ENCODE measurements around the gene PAQR9. TPM values are rescaled to one million over a fixed set of nuclear protein-coding genes. Genes with fewer than 3 reads are reported as not detected.
"Not testable (repeated sequence)": the region's sequence is repeated elsewhere in the genome, so short reads cannot be mapped to it uniquely, and the experiment has no call there.

The PAQR9 gene, protein sequence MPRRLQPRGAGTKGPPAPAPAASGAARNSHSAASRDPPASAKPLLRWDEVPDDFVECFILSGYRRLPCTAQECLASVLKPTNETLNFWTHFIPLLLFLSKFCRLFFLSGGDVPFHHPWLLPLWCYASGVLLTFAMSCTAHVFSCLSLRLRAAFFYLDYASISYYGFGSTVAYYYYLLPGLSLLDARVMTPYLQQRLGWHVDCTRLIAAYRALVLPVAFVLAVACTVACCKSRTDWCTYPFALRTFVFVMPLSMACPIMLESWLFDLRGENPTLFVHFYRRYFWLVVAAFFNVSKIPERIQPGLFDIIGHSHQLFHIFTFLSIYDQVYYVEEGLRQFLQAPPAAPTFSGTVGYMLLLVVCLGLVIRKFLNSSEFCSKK
- 11.5 TPM for total RNA-seq

DNA sequence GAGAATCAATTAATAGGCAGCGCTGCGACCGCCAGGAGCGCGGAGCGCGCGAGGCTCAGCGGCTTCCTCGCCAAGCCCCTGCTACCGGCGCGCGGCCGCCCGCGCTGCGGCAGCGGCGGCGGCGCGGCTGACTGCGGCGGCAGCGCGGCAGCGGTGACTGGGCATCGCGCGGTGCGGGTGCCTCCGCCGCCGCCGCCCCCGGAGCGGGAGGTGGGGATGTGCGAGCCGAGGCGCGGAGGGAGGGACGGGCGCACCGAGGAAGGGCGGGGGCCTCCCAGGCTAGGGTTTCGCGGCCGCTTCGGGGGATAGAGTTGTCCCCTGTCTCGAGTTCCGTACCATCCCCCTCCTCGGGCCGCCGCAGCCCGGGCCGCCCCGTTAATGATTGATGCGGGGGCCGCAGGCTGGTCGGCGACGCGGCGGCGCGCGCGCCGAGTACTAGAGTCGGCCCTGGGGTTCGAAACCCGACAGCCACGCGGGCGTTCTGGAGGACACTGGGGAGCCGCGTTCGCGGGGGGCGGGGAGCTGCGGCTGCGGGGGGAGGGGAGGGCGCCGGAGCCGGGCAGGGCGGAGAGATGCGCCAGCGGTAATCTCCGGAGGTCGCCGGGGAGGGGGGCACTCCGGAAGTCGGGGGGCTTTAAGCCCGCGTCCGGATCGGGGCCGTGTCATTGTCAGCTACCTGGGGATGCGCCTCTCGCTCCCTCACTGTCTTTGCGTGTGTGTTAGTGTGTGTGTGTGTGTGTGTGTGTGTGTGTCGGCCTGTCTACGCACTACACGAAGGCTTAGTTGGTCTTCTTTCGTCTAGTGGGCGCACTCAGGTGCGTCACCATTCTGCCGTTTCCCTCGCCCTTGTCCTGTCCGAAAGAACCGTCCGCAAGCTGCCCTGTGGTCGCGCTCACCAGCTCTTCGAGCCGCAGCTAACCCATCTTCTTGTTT, at the start of gene PAQR9:
PAQR9 (minus strand) TSS at position 159 of the 933 bp plus-strand sequence. CDS start 338 bp downstream, outside the sequence.
- peak; percentile 78 for DNase-seq (ENCODE audit: low spot score)
- ATAC-seq = peak; percentile 71

DNA sequence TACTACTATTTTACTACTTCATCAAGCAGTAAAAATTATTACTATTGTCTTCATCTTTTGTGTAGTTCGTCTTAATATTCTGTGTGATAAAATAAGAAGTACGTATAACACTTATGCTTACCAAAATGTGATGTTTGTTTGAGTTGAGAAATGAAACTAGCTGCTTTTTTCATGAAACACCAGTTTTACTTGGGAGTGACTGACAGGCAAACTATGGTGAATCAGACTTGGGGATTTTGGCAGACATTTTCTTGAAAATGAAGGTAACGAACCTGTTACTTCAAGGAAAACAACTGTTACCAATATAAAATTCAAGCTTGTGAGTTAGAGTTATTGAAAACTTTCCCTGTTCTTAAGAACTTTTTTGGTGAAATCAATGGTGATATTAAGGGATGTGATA, 48.2 kb upstream of the PAQR9 start:
- DNase-seq (ENCODE audit: low spot score) (no peak), ATAC-seq (no peak)

DNA sequence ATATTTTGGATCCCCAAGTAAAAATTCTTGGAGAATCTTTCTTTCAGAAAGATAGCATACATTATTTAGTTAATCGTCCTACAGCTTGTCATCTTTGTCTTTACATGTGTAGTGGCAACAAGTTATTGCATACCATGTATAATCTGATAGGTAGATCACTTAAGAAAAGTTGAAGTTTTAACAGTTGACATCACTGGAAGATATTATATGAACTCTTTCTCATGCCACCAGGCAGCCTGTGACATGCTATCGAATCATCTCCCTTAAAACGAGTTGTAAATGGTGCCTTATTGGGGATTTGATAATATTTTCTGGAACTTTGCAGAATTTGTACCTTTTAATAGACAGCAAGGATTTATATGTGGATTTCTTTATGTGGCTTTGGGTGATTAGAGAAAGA, 46.5 kb upstream of the PAQR9 start:
- ATAC-seq (no peak), DNase-seq (ENCODE audit: low spot score) (no peak)

DNA sequence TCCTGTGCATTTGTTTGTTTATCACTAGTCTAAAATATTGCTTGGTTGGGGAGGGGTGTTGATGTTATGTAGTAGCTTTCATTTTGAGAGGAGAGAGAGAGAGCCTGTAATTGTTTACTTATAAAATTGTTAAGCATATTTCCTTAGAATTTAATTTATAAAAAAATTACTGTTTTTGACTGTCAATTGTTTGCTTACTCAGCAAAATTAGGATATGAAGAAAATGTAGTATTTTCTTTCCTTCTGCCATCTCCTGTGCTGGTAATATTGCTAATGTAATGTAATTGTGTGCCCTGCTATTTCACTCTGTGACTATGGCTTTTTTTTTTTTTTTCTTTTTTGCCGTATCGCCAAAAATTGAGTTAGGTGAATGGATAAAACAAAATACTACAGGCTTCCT, 41.3 kb upstream of the PAQR9 start:
- DNase-seq (ENCODE audit: low spot score) (no peak), ATAC-seq (no peak)

DNA sequence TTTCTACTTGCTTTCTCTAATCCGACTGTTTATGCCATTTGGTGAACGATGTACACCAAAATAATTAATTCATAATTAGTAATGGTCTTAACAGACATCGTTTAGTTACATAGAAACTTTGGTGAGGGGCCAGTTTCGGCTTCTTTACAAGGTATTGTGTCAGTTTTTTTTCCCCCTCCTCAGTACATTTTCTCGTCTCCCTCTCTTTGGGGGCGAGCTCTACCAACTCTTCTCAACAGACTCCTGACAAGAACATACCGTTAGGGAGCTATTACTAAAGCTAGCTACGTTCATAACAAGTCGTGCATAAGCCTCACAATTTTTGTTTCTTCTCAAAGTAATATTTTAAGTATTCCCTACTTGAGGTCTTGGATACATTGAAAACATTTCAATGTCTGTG, 39.3 kb upstream of the PAQR9 start:
- no peak for ATAC-seq
- no peak for DNase-seq (ENCODE audit: low spot score)

DNA sequence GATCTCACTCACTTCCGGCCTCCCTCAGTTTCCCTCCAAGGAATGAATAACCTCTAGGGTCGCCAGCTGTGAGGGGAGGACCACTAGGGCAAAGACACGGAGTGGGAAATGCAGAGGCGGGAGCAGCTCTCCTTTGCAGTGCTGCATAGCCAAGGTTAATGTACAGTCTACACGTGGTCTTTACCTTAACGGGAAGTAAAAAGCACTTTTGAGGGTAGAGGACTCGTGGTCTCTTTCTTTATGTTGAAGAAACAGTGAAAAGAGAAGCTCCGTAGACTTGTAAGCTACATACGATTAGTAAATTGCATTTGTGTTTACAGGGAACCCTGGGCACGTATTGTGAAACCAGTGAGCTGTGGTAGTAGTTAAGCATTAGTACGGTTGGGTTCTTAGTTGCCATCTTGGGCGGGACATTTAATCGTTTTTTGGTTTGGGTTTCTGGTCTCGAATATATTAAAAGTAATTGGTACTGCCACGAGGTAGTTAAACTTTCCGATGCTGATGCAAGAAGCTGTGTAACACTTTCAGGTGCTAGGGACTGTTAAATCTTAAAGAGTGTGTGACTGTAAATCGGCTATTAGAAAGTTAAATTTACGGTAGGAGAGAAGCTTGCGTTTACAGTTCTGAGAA, 38.7 kb upstream of the PAQR9 start:
- DNase-seq (ENCODE audit: low spot score) = no peak

DNA sequence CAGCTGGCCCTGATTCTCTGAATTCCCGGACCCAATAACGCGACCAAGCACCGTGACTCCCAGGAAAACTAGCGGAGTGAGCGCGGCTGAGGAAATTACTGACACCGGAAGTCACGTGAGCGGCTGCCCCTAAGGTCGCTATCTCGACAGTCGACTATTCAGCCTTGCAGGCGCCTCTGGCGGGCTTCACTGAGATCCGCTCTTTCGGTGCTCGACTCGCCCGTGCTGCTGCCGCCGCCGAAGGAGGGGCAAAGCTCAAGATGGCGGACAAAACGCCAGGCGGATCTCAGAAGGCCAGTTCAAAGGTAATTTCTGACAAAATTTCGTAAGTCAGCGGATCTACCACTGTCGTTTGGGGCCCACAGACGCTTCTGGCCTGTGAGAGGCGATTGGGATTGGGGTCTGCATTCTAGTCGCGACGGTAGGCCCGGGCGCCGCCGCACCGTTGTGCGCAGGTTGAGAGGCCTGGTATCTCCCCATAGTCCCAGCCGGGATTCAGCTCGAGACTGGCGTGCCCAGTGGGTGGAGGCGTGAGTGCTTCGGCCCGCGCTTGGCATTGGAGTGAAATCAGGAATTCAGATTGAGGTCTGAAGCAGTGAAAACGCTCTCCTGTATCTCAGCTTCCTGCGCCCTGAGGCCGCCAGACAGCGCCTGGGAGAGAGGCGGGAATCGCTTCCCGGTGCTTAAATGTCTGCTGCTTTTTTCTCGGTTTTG, 38.1 kb upstream of the PAQR9 start, which contains the start of gene U2SURP:
U2SURP (plus strand) TSS at position 202 of the 714 bp plus-strand sequence; CDS start at position 261, 59 bp downstream.
- peak; percentile 96 for ATAC-seq

More for the DNA sequence above, 38.7 kb upstream of the PAQR9 start:
- ATAC-seq = peak; percentile 43

DNA sequence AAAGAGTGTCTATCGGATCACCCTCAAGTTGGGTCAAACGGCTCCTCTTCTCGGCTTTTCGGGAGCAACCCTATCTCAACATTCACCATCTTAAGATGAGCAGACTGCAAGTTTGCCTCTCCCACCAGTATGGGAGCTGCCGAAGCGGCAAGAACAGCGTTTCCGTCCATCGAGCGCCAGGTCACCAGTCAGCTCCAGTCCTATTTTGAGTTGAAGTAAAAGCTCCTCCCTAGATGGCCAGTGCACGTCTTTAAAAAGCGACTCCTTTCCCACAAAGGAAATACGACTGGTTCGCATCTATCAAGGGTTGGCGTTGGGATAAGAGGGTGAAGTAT, 37.5 kb upstream of the PAQR9 start:
- no peak for DNase-seq (ENCODE audit: low spot score)
- peak; percentile 64 for ATAC-seq

More for the DNA sequence above, 38.1 kb upstream of the PAQR9 start, which contains the start of gene U2SURP:
- DNase-seq (ENCODE audit: low spot score) = peak; percentile 97

DNA sequence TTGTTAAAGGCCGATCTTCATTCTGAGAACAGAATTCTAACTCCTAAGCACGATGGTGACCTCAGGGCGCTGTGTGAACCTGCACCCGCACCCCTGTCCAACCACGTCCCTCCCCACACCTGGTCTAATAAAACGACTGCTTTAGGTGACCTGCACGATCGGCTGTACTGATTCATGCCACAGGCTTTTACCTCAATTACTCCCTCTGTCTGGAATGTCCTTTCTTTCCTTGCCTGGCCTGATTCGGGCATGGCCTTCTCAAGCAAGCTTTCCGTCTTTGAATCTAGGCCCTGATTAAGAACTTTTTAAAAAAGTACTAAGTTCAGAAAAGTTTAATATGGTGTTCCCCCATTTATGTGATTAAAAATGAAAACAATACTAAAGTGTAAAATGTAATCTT, 37.1 kb upstream of the PAQR9 start:
- DNase-seq (ENCODE audit: low spot score) (no peak), ATAC-seq (no peak)

DNA sequence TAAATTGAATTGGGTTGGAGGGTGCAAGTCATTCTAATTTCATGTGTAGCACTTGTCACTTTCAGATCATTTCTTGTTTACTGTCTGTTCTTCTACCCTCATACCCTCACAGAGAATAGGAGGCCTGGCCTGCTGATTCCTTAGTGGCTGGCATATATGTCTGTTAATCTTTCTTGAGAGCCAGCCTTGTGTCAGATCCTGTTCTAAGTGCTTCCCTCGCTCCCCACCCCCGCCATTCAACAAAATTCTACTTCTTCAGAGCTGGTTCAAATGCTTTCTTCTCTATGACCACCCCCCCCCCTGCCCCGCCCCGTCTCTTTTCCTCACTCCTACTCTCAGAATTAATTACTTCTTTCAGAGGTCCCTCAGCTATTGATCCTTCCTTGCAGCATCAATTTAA, 36.4 kb upstream of the PAQR9 start:
- ATAC-seq = no peak
- no peak for DNase-seq (ENCODE audit: low spot score)

DNA sequence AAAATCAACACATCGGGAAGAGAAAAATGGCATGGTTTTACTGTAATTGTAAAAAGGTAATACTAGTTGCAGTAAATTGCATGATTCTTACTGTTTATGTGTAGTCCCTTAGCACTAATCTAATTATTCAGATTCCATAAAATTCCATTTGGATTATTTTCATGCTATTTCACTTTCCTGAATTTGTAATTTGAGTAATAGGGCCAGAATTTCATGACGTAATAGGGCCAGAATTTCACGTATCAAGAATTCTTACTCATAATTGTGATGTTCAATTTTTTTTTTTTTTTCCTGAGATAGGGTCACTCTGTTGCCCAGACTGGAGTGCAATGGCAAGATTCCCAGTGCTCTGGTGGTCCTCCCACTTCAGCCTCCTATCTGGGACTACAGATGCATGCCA, 35.0 kb upstream of the PAQR9 start:
- ATAC-seq = no peak
- no peak for DNase-seq (ENCODE audit: low spot score)

DNA sequence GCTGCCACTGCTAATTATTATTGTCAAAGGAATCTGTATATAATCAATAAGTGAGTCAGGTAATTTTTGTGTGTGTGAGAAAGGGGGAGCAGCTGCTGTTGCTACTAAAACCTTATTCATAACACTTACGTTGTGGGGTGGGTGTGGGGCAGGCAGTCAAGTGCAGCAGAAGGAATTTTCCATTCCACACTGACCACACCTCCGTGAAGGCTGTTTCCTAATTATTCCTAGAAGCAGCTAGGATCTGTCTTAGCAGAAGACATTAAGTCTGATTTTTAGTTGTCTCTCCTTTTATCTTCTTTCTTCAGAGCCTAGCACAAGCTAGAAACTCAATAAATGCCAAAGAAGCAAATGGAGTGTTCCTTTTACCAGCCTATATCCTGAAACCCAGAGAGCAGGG, 33.9 kb upstream of the PAQR9 start:
- DNase-seq (ENCODE audit: low spot score) (no peak), ATAC-seq (no peak)

DNA sequence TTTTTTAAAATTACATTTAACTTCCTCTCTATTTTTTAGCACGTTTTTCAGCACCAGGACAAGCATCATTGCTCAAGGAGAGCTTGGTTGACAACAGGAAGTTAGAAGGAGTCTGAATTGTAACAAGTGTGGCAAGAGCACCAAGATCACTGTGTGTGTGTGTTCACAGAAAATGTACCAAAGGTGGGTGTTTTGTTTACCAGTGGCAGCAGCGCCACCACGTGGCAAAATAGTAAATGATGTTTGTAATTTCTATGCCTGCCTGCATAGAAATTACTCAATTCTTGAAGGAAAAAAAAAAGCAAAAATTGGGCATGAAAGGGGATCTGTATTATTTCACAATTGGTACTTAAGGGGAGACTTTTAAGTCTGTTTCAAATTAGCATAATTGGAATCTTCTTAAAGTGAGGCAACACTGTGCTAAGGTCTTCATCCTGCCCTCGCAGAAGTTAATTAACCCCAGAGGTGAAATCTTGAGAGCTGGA, 30.5 kb upstream of the PAQR9 start:
- ATAC-seq = peak; percentile 95
- DNase-seq (ENCODE audit: low spot score) = no peak

DNA sequence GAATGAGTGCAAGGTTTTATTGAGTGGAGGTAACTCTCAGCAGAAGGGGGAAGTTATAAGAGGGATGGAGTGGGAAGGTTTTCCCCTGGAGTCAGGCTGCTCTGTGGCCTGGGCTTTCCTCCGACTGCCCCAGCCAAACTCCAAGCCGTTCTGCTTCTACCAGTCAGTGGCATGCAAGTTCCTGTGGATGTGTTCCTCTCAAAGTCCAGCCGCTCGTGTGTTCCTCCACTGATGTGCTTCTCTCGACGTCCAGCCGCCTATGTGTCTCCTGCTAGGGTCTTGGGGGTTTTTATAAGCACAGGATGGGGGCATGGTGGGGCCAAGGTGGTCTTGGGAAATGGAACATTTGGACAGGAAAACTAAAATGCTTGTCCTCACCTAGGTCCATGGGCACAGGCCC, 28.8 kb upstream of the PAQR9 start:
- no peak for ATAC-seq
- DNase-seq (ENCODE audit: low spot score) = no peak

DNA sequence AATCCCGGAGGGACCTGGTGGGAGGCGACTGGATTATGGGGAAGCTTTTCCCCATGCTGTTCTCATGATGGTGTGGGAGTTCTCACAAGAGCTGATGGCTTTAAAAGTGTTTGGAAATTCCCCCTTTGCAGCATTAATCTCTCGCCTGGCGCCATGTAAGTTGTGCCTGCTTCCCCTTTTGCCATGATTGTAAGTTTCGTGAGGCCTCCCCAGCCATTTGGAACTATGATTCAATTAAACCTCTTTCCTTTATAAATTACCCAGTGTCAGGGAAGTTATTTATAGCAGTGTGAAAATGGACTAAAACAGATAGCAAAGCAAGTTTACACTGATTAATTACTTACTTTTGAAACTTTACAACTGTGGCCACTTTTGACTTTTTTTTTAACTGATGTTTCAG, 27.2 kb upstream of the PAQR9 start:
- DNase-seq (ENCODE audit: low spot score) (no peak), ATAC-seq (no peak)

DNA sequence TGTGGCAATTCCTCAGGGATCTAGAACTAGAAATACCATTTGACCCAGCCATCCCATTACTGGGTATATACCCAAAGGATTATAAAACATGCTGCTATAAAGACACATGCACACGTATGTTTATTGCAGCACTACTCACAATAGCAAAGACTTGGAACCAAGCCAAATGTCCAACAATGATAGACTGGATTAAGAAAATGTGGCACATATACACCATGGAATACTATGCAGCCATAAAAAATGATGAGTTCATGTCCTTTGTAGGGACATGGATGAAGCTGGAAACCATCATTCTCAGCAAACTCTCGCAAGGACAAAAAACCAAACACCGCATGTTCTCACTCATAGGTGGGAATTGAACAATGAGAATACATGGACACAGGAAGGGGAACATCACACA, 25.4 kb upstream of the PAQR9 start:
- not testable (repeated sequence) for DNase-seq (ENCODE audit: low spot score); ATAC-seq

DNA sequence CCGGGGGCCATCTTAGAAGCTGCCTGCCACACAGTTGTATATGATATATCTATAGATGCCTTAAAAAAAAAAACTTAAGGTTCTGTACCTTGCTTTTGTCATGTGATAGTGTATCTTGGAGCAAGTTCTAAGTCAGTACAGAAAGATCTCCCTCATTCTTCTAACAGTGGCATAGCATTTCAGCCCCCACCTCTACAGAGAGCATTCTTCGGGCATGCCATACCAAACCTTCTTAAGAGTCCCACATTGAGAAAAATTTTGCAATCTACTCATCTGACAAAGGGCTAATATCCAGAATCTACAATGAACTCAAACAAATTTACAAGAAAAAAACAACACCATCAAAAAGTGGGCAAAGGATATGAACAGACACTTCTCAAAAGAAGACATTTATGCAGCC, 24.7 kb upstream of the PAQR9 start:
- DNase-seq (ENCODE audit: low spot score); ATAC-seq: not testable (repeated sequence)

DNA sequence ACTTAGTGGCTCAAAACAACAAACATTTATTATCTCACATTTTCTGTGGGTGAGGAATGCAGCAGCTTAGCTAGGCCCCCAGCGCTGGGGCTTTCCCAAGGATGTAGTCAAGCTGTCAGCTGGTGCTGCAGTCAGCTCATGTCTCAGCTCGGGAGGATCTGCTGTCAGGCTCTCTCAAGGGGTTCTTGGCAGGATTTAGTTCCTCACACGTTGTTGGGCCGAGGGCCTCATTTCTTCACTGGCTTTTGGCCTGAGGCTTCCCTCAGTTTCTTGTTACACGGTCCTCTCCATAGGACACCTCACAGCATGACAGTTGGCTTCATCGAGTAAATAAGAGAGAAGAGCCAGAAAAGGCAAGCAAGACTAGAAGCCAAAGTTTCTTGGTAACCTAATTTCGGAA, 24.2 kb upstream of the PAQR9 start:
- no peak for DNase-seq (ENCODE audit: low spot score)

DNA sequence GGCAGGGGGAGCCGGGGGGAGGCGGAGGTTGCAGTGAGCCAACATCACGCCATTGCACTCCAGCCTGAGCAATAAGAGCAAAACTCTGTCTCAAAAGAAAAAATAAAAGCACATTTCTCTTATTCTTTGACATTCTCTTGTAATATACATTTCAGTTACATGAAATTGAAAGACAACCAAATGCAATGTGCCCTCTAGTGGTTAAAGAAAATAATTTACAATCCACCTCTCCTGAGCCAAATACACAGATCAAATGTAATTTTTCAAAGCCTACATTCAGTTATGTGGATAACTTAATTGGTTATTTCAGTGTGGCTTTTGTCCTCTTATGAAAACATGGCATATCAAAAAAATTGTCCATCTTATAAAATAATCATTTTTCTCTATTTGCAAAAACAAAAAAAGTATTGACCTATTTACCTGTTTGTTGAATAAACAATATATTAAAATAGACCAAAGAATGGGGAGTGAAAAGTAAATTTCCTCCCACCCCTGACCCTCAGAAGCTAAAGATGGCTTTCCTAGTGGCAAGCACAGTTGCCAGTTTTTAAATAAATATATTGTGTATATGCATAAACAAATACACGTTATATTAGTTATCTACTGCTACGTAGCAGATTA, 23.7 kb upstream of the PAQR9 start:
- ATAC-seq (peak; percentile 80), DNase-seq (ENCODE audit: low spot score) (no peak)

More for the DNA sequence above, 24.2 kb upstream of the PAQR9 start:
- ATAC-seq = peak; percentile 56

DNA sequence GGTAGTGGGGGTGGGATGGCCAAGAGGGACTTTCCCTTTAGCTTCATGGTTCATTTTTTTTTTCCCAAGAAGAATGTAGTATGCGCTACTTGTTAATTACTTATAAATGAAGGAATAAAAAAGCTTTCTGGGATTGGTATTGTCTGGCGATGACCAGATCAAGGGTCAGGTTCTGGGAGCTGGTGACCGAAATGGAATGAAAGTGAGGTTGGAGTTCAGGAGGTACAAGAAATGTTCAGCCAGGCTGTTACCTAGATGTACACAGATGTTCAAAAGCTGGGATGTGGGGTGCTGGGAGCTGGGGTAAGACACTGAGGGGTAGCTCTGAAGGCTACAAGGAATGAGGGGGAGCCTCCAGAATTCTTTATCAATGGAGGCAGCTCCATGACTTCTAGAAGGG, 20.8 kb upstream of the PAQR9 start:
- no peak for DNase-seq (ENCODE audit: low spot score)
- peak; percentile 78 for ATAC-seq
